Thyroid gland (tissue), 4 donors: Measurements from ENCODE around the gene PARVB.

Experiments used
- CTCF ChIP-seq, 6 experiments: fragments of 200-600 bp in 3 of 6; fragments of 450-650 bp in 3 of 6; sonication (generic) in 3 of 6; IDR thresholded peaks; one replicate each; pipeline ENCODE4 v1.5.1; 2016 to 2019; ENCODE audit warnings: antibody characterized with exemption in 6 of 6, mild to moderate bottlenecking in 2 of 6, inconsistent platforms in 1 of 6, moderate library complexity in 1 of 6
- POLR2A ChIP-seq, 2 donors: fragments of 450-650 bp; IDR thresholded peaks; one replicate each; pipeline ENCODE4 v1.6.1; 2017; ENCODE audit warnings: antibody characterized with exemption in 2 of 2, mild to moderate bottlenecking in 2 of 2, moderate library complexity in 1 of 2

- TF ChIP-seq CTCF (IDR thresholded peaks at IDR 0.05): no peak
- TF ChIP-seq POLR2A (IDR thresholded peaks at IDR 0.05): no peak
Measured at GRCh38 chr22:43992331-43992821, 31.7 kb upstream of the PARVB start.
